K562 (cell line): Measurements from ENCODE around the gene CD36.

Experiments used
- NBN ChIP-seq: fragments of 450-650 bp; IDR thresholded peaks from 2 replicates; pipeline ENCODE4 v1.6.1; 2016; ENCODE audit warnings: low read depth, mild to moderate bottlenecking
- POLR2G ChIP-seq: fragments of 200-400 bp; formaldehyde crosslinking; IDR thresholded peaks from 2 replicates; pipeline ENCODE4 v1.6.1; 2017; ENCODE audit warnings: low read depth, mild to moderate bottlenecking, antibody characterized with exemption, low read length, moderate library complexity
- ZNF165 ChIP-seq: fragments of 250-450 bp; sonication (Bioruptor Pico); IDR thresholded peaks from 2 replicates; pipeline ENCODE4 v1.4.0; 2020; ENCODE audit warnings: borderline replicate concordance
- ZNF436 ChIP-seq: fragments of 250-450, 450-650 bp; sonication (Bioruptor Pico); formaldehyde crosslinking; IDR thresholded peaks from 2 replicates; pipeline ENCODE4 v1.7.0; 2020; ENCODE audit warnings: mild to moderate bottlenecking
- TF ChIP-seq, protein P1 (sequence below), 2 experiments: fragments of 450-650 bp; formaldehyde crosslinking in 1 of 2; IDR thresholded peaks; 2 replicates each; pipeline versions ENCODE4 v1.4.0 to v1.6.1; 2014 to 2020; ENCODE audit warnings: mild to moderate bottlenecking in 2 of 2, borderline replicate concordance in 1 of 2, low read depth in 1 of 2
- TF ChIP-seq, protein P2 (sequence below): fragments of 450-650 bp; conservative IDR thresholded peaks from 2 replicates; pipeline ENCODE4 v1.6.1; 2016; ENCODE audit warnings: missing genetic modification characterization, low read depth, mild to moderate bottlenecking, missing compliant biosample characterization, moderate library complexity

DNA sequence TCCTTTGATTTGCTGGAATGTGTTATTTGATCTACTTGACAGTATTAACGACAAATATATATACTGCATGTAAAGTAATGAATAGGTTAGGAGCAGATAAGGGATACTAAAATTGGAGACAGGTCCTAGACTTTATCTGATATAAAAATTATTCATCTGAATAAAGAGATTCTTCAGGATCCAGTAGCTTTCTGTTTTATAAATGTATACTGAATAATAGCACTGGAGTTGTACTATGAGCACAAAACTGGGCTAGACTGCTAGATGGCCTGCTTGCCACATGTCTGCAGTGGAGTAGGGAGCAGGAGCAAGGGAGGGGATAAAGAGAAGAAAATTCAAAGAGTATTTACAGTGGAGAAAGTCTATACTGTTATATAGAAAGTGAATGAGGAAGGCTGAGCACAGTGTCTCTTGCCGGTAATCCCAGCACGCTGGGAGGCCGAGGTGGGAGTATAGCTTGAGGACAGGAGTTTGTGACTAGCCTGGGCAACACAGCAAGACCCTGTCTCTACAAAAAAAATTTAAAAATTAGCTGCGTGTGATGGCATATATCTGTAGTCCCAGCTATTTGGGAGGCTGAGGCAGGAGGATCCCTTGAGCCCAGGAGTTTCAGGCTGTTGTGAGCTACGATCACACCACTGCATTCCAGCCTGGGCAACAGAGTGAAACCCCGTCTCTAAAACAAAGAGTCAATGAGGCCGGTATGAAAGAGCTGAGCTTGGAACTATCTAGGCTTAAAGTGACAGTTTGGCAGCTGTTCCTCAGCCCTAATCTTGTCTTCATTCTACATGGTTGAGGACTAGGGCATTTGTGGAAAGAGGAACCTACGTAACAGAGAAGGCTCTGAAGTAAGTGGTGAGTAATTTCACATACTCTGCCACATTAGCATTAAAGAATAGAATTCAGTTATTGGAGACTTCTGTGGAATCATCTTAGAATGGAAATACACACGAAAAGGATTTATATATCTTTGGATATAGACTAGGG lies 41.8 kb downstream of the CD36 start:
- TF ChIP-seq ZNF165 (CRISPR knock-in tag) (no peak), ZNF436 (CRISPR knock-in tag) (no peak), NBN (no peak), POLR2G (no peak)
- TF ChIP-seq, protein P1, sequence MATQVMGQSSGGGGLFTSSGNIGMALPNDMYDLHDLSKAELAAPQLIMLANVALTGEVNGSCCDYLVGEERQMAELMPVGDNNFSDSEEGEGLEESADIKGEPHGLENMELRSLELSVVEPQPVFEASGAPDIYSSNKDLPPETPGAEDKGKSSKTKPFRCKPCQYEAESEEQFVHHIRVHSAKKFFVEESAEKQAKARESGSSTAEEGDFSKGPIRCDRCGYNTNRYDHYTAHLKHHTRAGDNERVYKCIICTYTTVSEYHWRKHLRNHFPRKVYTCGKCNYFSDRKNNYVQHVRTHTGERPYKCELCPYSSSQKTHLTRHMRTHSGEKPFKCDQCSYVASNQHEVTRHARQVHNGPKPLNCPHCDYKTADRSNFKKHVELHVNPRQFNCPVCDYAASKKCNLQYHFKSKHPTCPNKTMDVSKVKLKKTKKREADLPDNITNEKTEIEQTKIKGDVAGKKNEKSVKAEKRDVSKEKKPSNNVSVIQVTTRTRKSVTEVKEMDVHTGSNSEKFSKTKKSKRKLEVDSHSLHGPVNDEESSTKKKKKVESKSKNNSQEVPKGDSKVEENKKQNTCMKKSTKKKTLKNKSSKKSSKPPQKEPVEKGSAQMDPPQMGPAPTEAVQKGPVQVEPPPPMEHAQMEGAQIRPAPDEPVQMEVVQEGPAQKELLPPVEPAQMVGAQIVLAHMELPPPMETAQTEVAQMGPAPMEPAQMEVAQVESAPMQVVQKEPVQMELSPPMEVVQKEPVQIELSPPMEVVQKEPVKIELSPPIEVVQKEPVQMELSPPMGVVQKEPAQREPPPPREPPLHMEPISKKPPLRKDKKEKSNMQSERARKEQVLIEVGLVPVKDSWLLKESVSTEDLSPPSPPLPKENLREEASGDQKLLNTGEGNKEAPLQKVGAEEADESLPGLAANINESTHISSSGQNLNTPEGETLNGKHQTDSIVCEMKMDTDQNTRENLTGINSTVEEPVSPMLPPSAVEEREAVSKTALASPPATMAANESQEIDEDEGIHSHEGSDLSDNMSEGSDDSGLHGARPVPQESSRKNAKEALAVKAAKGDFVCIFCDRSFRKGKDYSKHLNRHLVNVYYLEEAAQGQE (IDR thresholded peaks at IDR 0.05; ENCODE audit: borderline replicate concordance), result no peak
- TF ChIP-seq, protein P1 (CRISPR knock-in tag; IDR thresholded peaks at IDR 0.05; ENCODE audit: low read depth), result no peak
- TF ChIP-seq, protein P2, sequence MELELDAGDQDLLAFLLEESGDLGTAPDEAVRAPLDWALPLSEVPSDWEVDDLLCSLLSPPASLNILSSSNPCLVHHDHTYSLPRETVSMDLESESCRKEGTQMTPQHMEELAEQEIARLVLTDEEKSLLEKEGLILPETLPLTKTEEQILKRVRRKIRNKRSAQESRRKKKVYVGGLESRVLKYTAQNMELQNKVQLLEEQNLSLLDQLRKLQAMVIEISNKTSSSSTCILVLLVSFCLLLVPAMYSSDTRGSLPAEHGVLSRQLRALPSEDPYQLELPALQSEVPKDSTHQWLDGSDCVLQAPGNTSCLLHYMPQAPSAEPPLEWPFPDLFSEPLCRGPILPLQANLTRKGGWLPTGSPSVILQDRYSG (tag), result no peak
